NT2/D1 (cell line): ENCODE data around the gene HSD11B1.

ENCODE experiments used
- YY1 ChIP-seq: IDR thresholded peaks from 2 replicates; pipeline ENCODE4 v1.6.1; 2011; ENCODE audit not compliant: insufficient read length, insufficient read depth
- ZNF274 ChIP-seq: IDR thresholded peaks from 2 replicates; pipeline ENCODE4 v1.6.1; 2011; ENCODE audit warnings: mild to moderate bottlenecking, low read depth, low read length

- TF ChIP-seq YY1 (no peak), ZNF274 (no peak)
These were observed 69.9 kb downstream of the HSD11B1 start for GRCh38 chr1:209774592-209774991.
